ENCODE data around the gene BTBD10. TPM values are rescaled to one million over a fixed set of nuclear protein-coding genes. Genes with fewer than 3 reads are reported as not detected.

The BTBD10 gene
- total and polyA plus RNA-seq, 2 experiments from 2014 or later: 20.2 to 30.1 TPM

DNA sequence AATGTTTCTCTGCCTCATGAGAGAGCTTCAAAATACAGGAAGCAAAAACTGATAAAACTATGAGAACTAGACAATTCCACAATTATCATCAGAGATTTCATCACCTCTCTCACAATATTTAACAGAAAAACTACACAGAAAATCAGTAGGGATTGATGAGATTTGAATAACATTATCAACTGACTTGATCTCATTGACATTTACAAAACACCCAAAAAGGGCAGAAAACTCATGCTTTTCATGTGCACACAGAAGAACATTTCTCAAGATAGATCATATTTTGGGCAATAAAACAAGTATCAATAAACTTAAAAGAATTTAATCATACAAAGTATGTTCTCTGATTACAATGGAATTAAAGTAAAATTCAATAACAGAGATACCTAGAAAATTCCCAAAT lies 35.6 kb downstream of the BTBD10 start:
- Histone ChIP-seq H3K4me3 (no peak overlapping the region), H3K27me3 (ENCODE audit: insufficient read depth) (no peaks in the 10 kb centered on the region), H3F3A (replicated peaks; ENCODE audit: low read depth) (no peaks in the 10 kb centered on the region), H3K4me2 (no peak overlapping the region), H3K36me3 (ENCODE audit: insufficient read depth) (no peaks in the 10 kb centered on the region; the same call in 1 of the 2 replicates), H3K9me2 (ENCODE audit: insufficient read depth) (no peaks in the 10 kb centered on the region), H3K4me1 (ENCODE audit: insufficient read depth) (no peaks in the 10 kb centered on the region), H3K79me2 (replicated peaks; ENCODE audit: insufficient read depth) (peaks cover 58% of the 10 kb centered on the region), H2AFZ (no peak overlapping the region), H3K27ac (ENCODE audit: low read depth) (no peak overlapping the region), H4K20me1 (replicated peaks; ENCODE audit: insufficient read depth) (no peaks in the 10 kb centered on the region)
- TF ChIP-seq STAT1 (IDR thresholded peaks at IDR 0.05; ENCODE audit: unreplicated experiment): no peak
- TF ChIP-seq, protein P1, sequence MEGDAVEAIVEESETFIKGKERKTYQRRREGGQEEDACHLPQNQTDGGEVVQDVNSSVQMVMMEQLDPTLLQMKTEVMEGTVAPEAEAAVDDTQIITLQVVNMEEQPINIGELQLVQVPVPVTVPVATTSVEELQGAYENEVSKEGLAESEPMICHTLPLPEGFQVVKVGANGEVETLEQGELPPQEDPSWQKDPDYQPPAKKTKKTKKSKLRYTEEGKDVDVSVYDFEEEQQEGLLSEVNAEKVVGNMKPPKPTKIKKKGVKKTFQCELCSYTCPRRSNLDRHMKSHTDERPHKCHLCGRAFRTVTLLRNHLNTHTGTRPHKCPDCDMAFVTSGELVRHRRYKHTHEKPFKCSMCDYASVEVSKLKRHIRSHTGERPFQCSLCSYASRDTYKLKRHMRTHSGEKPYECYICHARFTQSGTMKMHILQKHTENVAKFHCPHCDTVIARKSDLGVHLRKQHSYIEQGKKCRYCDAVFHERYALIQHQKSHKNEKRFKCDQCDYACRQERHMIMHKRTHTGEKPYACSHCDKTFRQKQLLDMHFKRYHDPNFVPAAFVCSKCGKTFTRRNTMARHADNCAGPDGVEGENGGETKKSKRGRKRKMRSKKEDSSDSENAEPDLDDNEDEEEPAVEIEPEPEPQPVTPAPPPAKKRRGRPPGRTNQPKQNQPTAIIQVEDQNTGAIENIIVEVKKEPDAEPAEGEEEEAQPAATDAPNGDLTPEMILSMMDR (conservative IDR thresholded peaks at IDR 0.05; ENCODE audit: low read depth in 2 of 2): no peak
- TF ChIP-seq, protein P2, sequence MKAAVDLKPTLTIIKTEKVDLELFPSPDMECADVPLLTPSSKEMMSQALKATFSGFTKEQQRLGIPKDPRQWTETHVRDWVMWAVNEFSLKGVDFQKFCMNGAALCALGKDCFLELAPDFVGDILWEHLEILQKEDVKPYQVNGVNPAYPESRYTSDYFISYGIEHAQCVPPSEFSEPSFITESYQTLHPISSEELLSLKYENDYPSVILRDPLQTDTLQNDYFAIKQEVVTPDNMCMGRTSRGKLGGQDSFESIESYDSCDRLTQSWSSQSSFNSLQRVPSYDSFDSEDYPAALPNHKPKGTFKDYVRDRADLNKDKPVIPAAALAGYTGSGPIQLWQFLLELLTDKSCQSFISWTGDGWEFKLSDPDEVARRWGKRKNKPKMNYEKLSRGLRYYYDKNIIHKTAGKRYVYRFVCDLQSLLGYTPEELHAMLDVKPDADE (IDR thresholded peaks at IDR 0.05): no peak
- H3K27me3 Mint-ChIP-seq (ENCODE audit: insufficient read depth, low read depth, poor library complexity): no peaks in the 10 kb centered on the region
- DNase-seq (ENCODE audit: low spot score) (no peak), ATAC-seq (no peak)
- H3K4me1 Mint-ChIP-seq: no peaks in the 10 kb centered on the region
- peaks cover 37% of the 10 kb centered on the region for H3K9me3 Mint-ChIP-seq
- H3K27ac Mint-ChIP-seq: no peak overlapping the region
- H3K36me3 Mint-ChIP-seq (ENCODE audit: low read depth): peaks cover 39% of the 10 kb centered on the region; the same call in 2 of the 3 replicates
- H3K4me3 Mint-ChIP-seq: no peak overlapping the region

DNA sequence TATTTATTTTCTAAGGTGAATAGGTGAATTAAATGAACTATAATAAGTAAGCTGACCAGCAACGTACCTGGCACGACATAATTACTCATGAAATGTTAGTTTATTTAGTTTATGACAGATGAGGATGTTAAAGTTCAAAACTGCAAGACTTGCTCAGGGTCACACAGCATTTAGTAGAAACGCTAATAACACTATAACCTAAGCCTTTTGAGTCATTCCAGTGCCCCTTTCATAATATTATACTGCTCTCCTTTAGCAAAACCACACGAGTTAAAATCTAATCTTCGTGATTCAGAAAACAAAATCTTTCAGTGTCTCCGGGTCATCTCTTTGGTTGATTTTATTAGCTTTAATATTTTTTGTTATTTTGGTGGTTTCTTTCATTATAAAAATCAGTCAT lies 39.6 kb downstream of the BTBD10 start:
- Mint-ChIP-seq H3K36me3 (ENCODE audit: low read depth) (peaks cover 23% of the 10 kb centered on the region; the same call in 2 of the 3 replicates), H3K9me3 (peaks cover 26% of the 10 kb centered on the region), H3K4me1 (no peaks in the 10 kb centered on the region), H3K27ac (no peak overlapping the region), H3K4me3 (no peak overlapping the region), H3K27me3 (ENCODE audit: insufficient read depth, low read depth, poor library complexity) (no peaks in the 10 kb centered on the region)
- H3F3A ChIP-seq (replicated peaks; ENCODE audit: low read depth): no peaks in the 10 kb centered on the region
- DNase-seq (ENCODE audit: low spot score): no peak
- H3K9me2 ChIP-seq (ENCODE audit: insufficient read depth): no peaks in the 10 kb centered on the region
- no peaks in the 10 kb centered on the region for H3K27me3 ChIP-seq (ENCODE audit: insufficient read depth)
- no peak overlapping the region for H3K4me2 ChIP-seq
- no peak for ATAC-seq
- peaks cover 32% of the 10 kb centered on the region for H3K79me2 ChIP-seq (replicated peaks; ENCODE audit: insufficient read depth)
- no peak for TF ChIP-seq EZH2 (IDR thresholded peaks at IDR 0.05; ENCODE audit: low read depth, unreplicated experiment)
- no peak for TF ChIP-seq POLR2AphosphoS5 (IDR thresholded peaks at IDR 0.05; ENCODE audit: low read depth)
- TF ChIP-seq ZNF114 (CRISPR knock-in tag; IDR thresholded peaks at IDR 0.05): no peak
- TF ChIP-seq, protein P3, sequence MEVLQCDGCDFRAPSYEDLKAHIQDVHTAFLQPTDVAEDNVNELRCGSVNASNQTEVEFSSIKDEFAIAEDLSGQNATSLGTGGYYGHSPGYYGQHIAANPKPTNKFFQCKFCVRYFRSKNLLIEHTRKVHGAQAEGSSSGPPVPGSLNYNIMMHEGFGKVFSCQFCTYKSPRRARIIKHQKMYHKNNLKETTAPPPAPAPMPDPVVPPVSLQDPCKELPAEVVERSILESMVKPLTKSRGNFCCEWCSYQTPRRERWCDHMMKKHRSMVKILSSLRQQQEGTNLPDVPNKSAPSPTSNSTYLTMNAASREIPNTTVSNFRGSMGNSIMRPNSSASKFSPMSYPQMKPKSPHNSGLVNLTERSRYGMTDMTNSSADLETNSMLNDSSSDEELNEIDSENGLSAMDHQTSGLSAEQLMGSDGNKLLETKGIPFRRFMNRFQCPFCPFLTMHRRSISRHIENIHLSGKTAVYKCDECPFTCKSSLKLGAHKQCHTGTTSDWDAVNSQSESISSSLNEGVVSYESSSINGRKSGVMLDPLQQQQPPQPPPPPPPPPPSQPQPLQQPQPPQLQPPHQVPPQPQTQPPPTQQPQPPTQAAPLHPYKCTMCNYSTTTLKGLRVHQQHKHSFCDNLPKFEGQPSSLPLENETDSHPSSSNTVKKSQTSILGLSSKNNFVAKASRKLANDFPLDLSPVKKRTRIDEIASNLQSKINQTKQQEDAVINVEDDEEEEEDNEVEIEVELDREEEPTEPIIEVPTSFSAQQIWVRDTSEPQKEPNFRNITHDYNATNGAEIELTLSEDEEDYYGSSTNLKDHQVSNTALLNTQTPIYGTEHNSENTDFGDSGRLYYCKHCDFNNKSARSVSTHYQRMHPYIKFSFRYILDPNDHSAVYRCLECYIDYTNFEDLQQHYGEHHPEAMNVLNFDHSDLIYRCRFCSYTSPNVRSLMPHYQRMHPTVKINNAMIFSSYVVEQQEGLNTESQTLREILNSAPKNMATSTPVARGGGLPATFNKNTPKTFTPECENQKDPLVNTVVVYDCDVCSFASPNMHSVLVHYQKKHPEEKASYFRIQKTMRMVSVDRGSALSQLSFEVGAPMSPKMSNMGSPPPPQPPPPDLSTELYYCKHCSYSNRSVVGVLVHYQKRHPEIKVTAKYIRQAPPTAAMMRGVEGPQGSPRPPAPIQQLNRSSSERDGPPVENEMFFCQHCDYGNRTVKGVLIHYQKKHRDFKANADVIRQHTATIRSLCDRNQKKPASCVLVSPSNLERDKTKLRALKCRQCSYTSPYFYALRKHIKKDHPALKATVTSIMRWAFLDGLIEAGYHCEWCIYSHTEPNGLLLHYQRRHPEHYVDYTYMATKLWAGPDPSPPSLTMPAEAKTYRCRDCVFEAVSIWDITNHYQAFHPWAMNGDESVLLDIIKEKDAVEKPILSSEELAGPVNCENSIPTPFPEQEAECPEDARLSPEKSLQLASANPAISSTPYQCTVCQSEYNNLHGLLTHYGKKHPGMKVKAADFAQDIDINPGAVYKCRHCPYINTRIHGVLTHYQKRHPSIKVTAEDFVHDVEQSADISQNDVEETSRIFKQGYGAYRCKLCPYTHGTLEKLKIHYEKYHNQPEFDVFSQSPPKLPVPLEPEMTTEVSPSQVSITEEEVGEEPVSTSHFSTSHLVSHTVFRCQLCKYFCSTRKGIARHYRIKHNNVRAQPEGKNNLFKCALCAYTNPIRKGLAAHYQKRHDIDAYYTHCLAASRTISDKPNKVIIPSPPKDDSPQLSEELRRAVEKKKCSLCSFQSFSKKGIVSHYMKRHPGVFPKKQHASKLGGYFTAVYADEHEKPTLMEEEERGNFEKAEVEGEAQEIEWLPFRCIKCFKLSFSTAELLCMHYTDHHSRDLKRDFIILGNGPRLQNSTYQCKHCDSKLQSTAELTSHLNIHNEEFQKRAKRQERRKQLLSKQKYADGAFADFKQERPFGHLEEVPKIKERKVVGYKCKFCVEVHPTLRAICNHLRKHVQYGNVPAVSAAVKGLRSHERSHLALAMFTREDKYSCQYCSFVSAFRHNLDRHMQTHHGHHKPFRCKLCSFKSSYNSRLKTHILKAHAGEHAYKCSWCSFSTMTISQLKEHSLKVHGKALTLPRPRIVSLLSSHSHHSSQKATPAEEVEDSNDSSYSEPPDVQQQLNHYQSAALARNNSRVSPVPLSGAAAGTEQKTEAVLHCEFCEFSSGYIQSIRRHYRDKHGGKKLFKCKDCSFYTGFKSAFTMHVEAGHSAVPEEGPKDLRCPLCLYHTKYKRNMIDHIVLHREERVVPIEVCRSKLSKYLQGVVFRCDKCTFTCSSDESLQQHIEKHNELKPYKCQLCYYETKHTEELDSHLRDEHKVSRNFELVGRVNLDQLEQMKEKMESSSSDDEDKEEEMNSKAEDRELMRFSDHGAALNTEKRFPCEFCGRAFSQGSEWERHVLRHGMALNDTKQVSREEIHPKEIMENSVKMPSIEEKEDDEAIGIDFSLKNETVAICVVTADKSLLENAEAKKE (CRISPR knock-in tag; IDR thresholded peaks at IDR 0.05): no peak
- TF ChIP-seq, protein P4, sequence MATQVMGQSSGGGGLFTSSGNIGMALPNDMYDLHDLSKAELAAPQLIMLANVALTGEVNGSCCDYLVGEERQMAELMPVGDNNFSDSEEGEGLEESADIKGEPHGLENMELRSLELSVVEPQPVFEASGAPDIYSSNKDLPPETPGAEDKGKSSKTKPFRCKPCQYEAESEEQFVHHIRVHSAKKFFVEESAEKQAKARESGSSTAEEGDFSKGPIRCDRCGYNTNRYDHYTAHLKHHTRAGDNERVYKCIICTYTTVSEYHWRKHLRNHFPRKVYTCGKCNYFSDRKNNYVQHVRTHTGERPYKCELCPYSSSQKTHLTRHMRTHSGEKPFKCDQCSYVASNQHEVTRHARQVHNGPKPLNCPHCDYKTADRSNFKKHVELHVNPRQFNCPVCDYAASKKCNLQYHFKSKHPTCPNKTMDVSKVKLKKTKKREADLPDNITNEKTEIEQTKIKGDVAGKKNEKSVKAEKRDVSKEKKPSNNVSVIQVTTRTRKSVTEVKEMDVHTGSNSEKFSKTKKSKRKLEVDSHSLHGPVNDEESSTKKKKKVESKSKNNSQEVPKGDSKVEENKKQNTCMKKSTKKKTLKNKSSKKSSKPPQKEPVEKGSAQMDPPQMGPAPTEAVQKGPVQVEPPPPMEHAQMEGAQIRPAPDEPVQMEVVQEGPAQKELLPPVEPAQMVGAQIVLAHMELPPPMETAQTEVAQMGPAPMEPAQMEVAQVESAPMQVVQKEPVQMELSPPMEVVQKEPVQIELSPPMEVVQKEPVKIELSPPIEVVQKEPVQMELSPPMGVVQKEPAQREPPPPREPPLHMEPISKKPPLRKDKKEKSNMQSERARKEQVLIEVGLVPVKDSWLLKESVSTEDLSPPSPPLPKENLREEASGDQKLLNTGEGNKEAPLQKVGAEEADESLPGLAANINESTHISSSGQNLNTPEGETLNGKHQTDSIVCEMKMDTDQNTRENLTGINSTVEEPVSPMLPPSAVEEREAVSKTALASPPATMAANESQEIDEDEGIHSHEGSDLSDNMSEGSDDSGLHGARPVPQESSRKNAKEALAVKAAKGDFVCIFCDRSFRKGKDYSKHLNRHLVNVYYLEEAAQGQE (IDR thresholded peaks at IDR 0.05; ENCODE audit: unreplicated experiment): no peak
- TF ChIP-seq JUNB (IDR thresholded peaks at IDR 0.05; ENCODE audit: unreplicated experiment): no peak
- no peak for TF ChIP-seq CREB1 (CRISPR knock-in tag; IDR thresholded peaks at IDR 0.05; ENCODE audit: low read depth)
- no peaks in the 10 kb centered on the region for H4K20me1 ChIP-seq (replicated peaks; ENCODE audit: insufficient read depth)
- no peak overlapping the region for H3K27ac ChIP-seq (ENCODE audit: low read depth)
- H3K4me1 ChIP-seq (ENCODE audit: insufficient read depth): no peaks in the 10 kb centered on the region
- no peak overlapping the region for H2AFZ ChIP-seq
- H3K4me3 ChIP-seq: no peak overlapping the region
- H3K36me3 ChIP-seq (ENCODE audit: insufficient read depth): no peaks in the 10 kb centered on the region; the same call in 1 of the 2 replicates
